Glomerular visceral epithelial cell (primary cell): Measurements from ENCODE around the gene STRN3.
"Not testable (repeated sequence)": the region's sequence is repeated elsewhere in the genome, so short reads cannot be mapped to it uniquely, and the experiment has no call there.

Experiments
- DNase-seq: peaks from one replicate; pipeline ENCODE4 v3.0.0-alpha.2; 2016; ENCODE audit errors: extremely low spot score

STRN3 gene

GRCh38 chr14:30971586-30971985 is 54.6 kb downstream of the STRN3 start:
- DNase-seq: no peak

GRCh38 chr14:30969796-30970195 is 56.4 kb downstream of the STRN3 start:
- DNase-seq: not testable (repeated sequence)

- DNase-seq: not testable (repeated sequence)
These were observed 58.6 kb downstream of the STRN3 start for GRCh38 chr14:30967364-30968098.

GRCh38 chr14:30966415-30967363 is 59.5 kb downstream of the STRN3 start:
- DNase-seq: peak; percentile 91

GRCh38 chr14:30965861-30966260 is 60.3 kb downstream of the STRN3 start:
- DNase-seq: not testable (repeated sequence)

- DNase-seq: not testable (repeated sequence)
These were observed 63.6 kb downstream of the STRN3 start for GRCh38 chr14:30962537-30962936.

GRCh38 chr14:30961330-30961729 is 64.8 kb downstream of the STRN3 start:
- DNase-seq: no peak

- DNase-seq: no peak
These were observed 66.0 kb downstream of the STRN3 start for GRCh38 chr14:30960216-30960615.

GRCh38 chr14:30958555-30959407 is 67.4 kb downstream of the STRN3 start:
- DNase-seq: no peak

- DNase-seq: peak; percentile 38
These were observed 68.3 kb downstream of the STRN3 start for GRCh38 chr14:30957813-30958370.

- DNase-seq: no peak
These were observed 76.5 kb downstream of the STRN3 start for GRCh38 chr14:30949651-30950050.

- DNase-seq: no peak
These were observed 82.5 kb downstream of the STRN3 start for GRCh38 chr14:30943694-30944093.

GRCh38 chr14:30940886-30941285 is 85.3 kb downstream of the STRN3 start:
- no peak for DNase-seq

- DNase-seq: no peak
These were observed 87.6 kb downstream of the STRN3 start for GRCh38 chr14:30938617-30939016.

GRCh38 chr14:30935445-30935844 is 90.7 kb downstream of the STRN3 start:
- no peak for DNase-seq

GRCh38 chr14:30933937-30934336 is 92.2 kb downstream of the STRN3 start:
- not testable (repeated sequence) for DNase-seq

GRCh38 chr14:30928462-30928861 is 97.7 kb downstream of the STRN3 start:
- DNase-seq: no peak

GRCh38 chr14:30925254-30925653 is 100.9 kb downstream of the STRN3 start:
- no peak for DNase-seq

GRCh38 chr14:30921788-30922187 is 104.4 kb downstream of the STRN3 start:
- DNase-seq: no peak

GRCh38 chr14:30921305-30921704 is 104.9 kb downstream of the STRN3 start:
- DNase-seq: no peak

GRCh38 chr14:30915596-30915995 is 110.6 kb downstream of the STRN3 start:
- no peak for DNase-seq
